GM12878 (cell line): ENCODE data around the gene FARS2. TPM values are rescaled to one million over a fixed set of nuclear protein-coding genes. Genes with fewer than 3 reads are reported as not detected.

Experiments
- ATAC-seq: fragments of 200-7000 bp; cut with Tn5 transposase; 3 replicates; pipeline ENCODE4 v1.9.1; 2020; ENCODE audit warnings: mild to moderate bottlenecking, moderate library complexity
- BruUV-seq: library from RNA; stranded (reverse); fragments of 400-500 nt; replicated peaks from 2 replicates; lab custom pipeline; 2021; lab: Mats Ljungman, UMichigan
- CTCF ChIA-PET: fragments of 300-600 bp; sonication (Branson Sonifier 250); formaldehyde crosslinking; extraction: SDS; loops from one replicate; lab custom pipeline; 2021; ENCODE audit warnings: inconsistent platforms; lab: Yijun Ruan, JAX
- POLR2A ChIA-PET: fragments of 350-600 bp; formaldehyde crosslinking; extraction: SDS; loops from one replicate; lab custom pipeline; 2021; ENCODE audit warnings: inconsistent platforms; lab: Charles Lee
- RAD21 ChIA-PET: fragments of 300-600 bp; sonication (Branson Sonifier 250); formaldehyde crosslinking; loops from one replicate; lab custom pipeline; 2023; ENCODE audit warnings: antibody characterized with exemption; ENCODE audit not compliant: unreplicated experiment; lab: Charles Lee
- SMC1A ChIA-PET: fragments of 300-600 bp; sonication (Branson Sonifier 250); formaldehyde crosslinking; loops from one replicate; lab custom pipeline; 2023; ENCODE audit not compliant: unreplicated experiment, uncharacterized antibody; lab: Charles Lee
- DNase-seq: peaks from one replicate; pipeline ENCODE4 v3.0.0-alpha.2; 2011; ENCODE audit warnings: low read depth, low spot score
- FAIRE-seq: peaks from 3 replicates; lab custom pipeline; 2011; peaks lifted over from hg19 to GRCh38; lab: Jason Lieb, UNC
- H2AFZ ChIP-seq: 2 replicates; pipeline ENCODE4 v1.6.0; 2011; ENCODE audit warnings: low read depth, low read length, control low read depth; ENCODE audit not compliant: control insufficient read depth
- H3K27ac ChIP-seq: 2 replicates; pipeline ENCODE4 v1.5.1; 2011; ENCODE audit warnings: control low read depth; ENCODE audit not compliant: control insufficient read depth, insufficient read depth
- H3K27me3 ChIP-seq, 2 experiments: replicated peaks in 1 of 2; 2 replicates each; pipeline versions ENCODE4 v1.6.0 to v1.6.1; 2011; ENCODE audit warnings: low read length in 1 of 2; ENCODE audit not compliant: control insufficient read depth in 2 of 2, insufficient read depth in 2 of 2
- H3K36me3 ChIP-seq, 2 experiments: 2 replicates each; pipeline ENCODE4 v1.5.1; 2011; ENCODE audit warnings: low read length in 1 of 2; ENCODE audit not compliant: control insufficient read depth in 2 of 2, insufficient read depth in 2 of 2
- H3K4me1 ChIP-seq: 2 replicates; pipeline ENCODE4 v1.6.1; 2011; ENCODE audit warnings: mild to moderate bottlenecking, low read length, moderate library complexity, mixed read lengths; ENCODE audit not compliant: control insufficient read depth, insufficient read depth
- H3K4me2 ChIP-seq: 2 replicates; pipeline ENCODE4 v1.6.0; 2011; ENCODE audit warnings: control low read depth; ENCODE audit not compliant: control insufficient read depth, insufficient read depth
- H3K4me3 ChIP-seq: fragments of 200-600 bp; sonication (generic); 2 replicates; pipeline ENCODE4 v1.5.1; 2016
- H3K79me2 ChIP-seq: 2 replicates; pipeline ENCODE4 v1.6.0; 2011; ENCODE audit warnings: low read length; ENCODE audit not compliant: control insufficient read depth, insufficient read depth
- H3K9ac ChIP-seq: 2 replicates; pipeline ENCODE4 v1.8.0; 2011; ENCODE audit warnings: low read length, control low read depth, mixed read lengths; ENCODE audit not compliant: control insufficient read depth, insufficient read depth
- H3K9me3 ChIP-seq: replicated peaks from 3 replicates; pipeline ENCODE4 v1.5.1; 2011; ENCODE audit warnings: mild to moderate bottlenecking, low read length; ENCODE audit not compliant: control insufficient read depth, insufficient read depth
- H4K20me1 ChIP-seq: 2 replicates; pipeline ENCODE4 v1.6.0; 2011; ENCODE audit not compliant: control insufficient read depth, insufficient read depth
- CHD2 ChIP-seq: IDR thresholded peaks from 2 replicates; pipeline ENCODE4 v1.6.1; 2011; ENCODE audit warnings: low read depth, low read length, improper control_type of control experiment, borderline replicate concordance
- MEF2A ChIP-seq: IDR thresholded peaks from 2 replicates; pipeline ENCODE4 v1.6.1; 2011; ENCODE audit warnings: low read depth, mild to moderate bottlenecking, low read length, moderate library complexity; ENCODE audit not compliant: insufficient read depth
- MTA3 ChIP-seq: IDR thresholded peaks from 2 replicates; pipeline ENCODE4 v1.6.1; 2012; ENCODE audit warnings: low read length, inconsistent platforms, borderline replicate concordance
- MYB ChIP-seq: fragments of 150-350 bp; IDR thresholded peaks from 2 replicates; pipeline ENCODE4 v1.6.1; 2014; ENCODE audit warnings: mild to moderate bottlenecking, low read depth, low read length, borderline replicate concordance
- NFIC ChIP-seq: IDR thresholded peaks from 2 replicates; pipeline ENCODE4 v1.6.1; 2012; ENCODE audit warnings: low read depth, mild to moderate bottlenecking, inconsistent platforms, low read length, moderate library complexity
- NFYA ChIP-seq: IDR thresholded peaks from 2 replicates; pipeline ENCODE4 v1.6.1; 2011; ENCODE audit warnings: low read depth, mild to moderate bottlenecking, low read length, improper control_type of control experiment, borderline replicate concordance
- PAX5 ChIP-seq: IDR thresholded peaks from 2 replicates; pipeline ENCODE4 v1.6.1; 2011; ENCODE audit warnings: low read depth, low read length, borderline replicate concordance
- POLR2A ChIP-seq: IDR thresholded peaks from 2 replicates; pipeline ENCODE4 v1.6.1; 2011; ENCODE audit warnings: low read depth, mild to moderate bottlenecking, low read length
- POLR2AphosphoS5 ChIP-seq: IDR thresholded peaks from 2 replicates; pipeline ENCODE4 v1.6.1; 2011; ENCODE audit warnings: mild to moderate bottlenecking, low read length, inconsistent platforms
- RAD21 ChIP-seq: IDR thresholded peaks from 2 replicates; pipeline ENCODE4 v1.6.1; 2011; ENCODE audit warnings: mild to moderate bottlenecking, low read depth, low read length, moderate library complexity; ENCODE audit not compliant: insufficient read depth
- STAT3 ChIP-seq: IDR thresholded peaks from 2 replicates; pipeline ENCODE4 v1.6.1; 2011; ENCODE audit warnings: low read depth, low read length, improper control_type of control experiment
- SUZ12 ChIP-seq: fragments of 200-600 bp; sonication (generic); IDR thresholded peaks from one replicate; pipeline ENCODE4 v1.6.1; 2018; ENCODE audit warnings: antibody characterized with exemption, mild to moderate bottlenecking; ENCODE audit not compliant: unreplicated experiment
- ZNF24 ChIP-seq: fragments of 450-650 bp; IDR thresholded peaks from 2 replicates; pipeline ENCODE4 v1.6.1; 2017; ENCODE audit warnings: antibody characterized with exemption, mild to moderate bottlenecking
- ZZZ3 ChIP-seq: IDR thresholded peaks from 2 replicates; pipeline ENCODE4 v1.6.1; 2011; ENCODE audit warnings: low read depth; ENCODE audit not compliant: control insufficient read depth, insufficient read length
- WGBS: methylation state at CpG from one replicate; pipeline ENCODE4 v1.1.6; 2016; ENCODE audit warnings: low lambda C conversion rate; ENCODE audit not compliant: insufficient replicate concordance, insufficient coverage; ENCODE audit errors: missing lambda C conversion rate; 5-methylcytosine and 5-hydroxymethylcytosine counted together
- in situ Hi-C: fragments of 300-500 bp; cut with MboI; formaldehyde crosslinking; loops from 9 replicates; pipeline ENCODE4 v1.14.3; 2018; ENCODE audit warnings: mixed read lengths
- intact Hi-C: fragments of 100-400 bp; cut with micrococcal nuclease; formaldehyde crosslinking; loops from one replicate; pipeline ENCODE4 v1.14.2; 2022; ENCODE audit not compliant: unreplicated experiment
- polyA plus RNA-seq, 11 experiments: library from polyadenylated mRNA; depleted of rRNA in 4 of 11; unstranded in 6 of 11; stranded (reverse) in 5 of 11; fragments of >200 nt; fragmentation: Nextera tagmentation in 4 of 11; fragmentation: Illumina TruSeq in 1 of 11; extraction: Ambion mirVana in 4 of 11; extraction: Trizol in 1 of 11; gene quantifications; 1 replicate in 1 of 11; 2 replicates in 10 of 11; pipeline versions ENCODE4 v1.2.1 to v1.2.3, GENCODE V29; 2011 to 2016; ENCODE audit warnings: inconsistent platforms in 2 of 11, missing spikeins in 2 of 11, low read depth in 1 of 11
- total RNA-seq, 4 experiments: library from RNA; depleted of rRNA in 3 of 4; stranded (reverse); fragments of >200 nt in 3 of 4; fragmentation: Illumina TruSeq in 1 of 4; extraction: Trizol in 1 of 4; gene quantifications; 2 replicates each; pipeline versions ENCODE4 v1.2.1 to v1.2.3, GENCODE V29; 2013 to 2021
- TF ChIP-seq, protein P1 (sequence below): IDR thresholded peaks from 2 replicates; pipeline ENCODE4 v1.6.1; 2012; ENCODE audit warnings: low read length, inconsistent platforms
- TF ChIP-seq, protein P2 (sequence below), 3 experiments: IDR thresholded peaks in 2 of 3; conservative IDR thresholded peaks in 1 of 3; 2 replicates each; pipeline ENCODE4 v1.5.1; 2011; ENCODE audit warnings: low read depth in 3 of 3, low read length in 3 of 3, mild to moderate bottlenecking in 3 of 3, control low read depth in 2 of 3, moderate library complexity in 2 of 3, inconsistent platforms in 1 of 3, mixed read lengths in 1 of 3; ENCODE audit not compliant: control insufficient read depth in 2 of 3, insufficient read depth in 1 of 3; ENCODE audit errors: extremely low read depth in 1 of 3
- TF ChIP-seq, protein P3 (sequence below): IDR thresholded peaks from 2 replicates; pipeline ENCODE4 v1.6.1; 2012; ENCODE audit warnings: low read depth, low read length, improper control_type of control experiment

Gene FARS2
- total and polyA plus RNA-seq, 10 of the 15 experiments (the other 5 are each of a cell fraction or from before 2014, with no cell fraction given): 16.8 to 46.7 (median 25.6) TPM

DNA sequence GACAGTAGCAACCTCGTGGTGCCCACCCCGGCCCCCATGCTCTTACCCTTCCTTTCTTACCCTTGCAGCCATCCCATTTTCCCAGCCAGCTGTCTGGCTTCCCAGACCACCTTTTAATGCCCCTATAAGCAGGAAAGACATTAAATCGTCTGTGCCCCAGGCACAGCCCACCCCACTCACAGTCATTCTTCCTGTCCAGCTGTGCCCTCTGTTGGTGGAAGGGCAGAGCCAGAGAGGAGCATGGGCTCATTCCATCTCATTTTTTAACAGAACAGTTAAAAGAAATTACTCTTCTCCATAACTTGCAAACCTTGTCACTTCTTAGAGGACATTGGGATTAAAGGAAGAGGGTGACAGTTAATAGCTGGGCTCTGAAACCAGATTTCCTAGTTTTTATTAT lies 504.9 kb downstream of the FARS2 start:
- SMC1A ChIA-PET: interaction anchor here (1.5 kb wide), 1 partner anchor 295 kb away, joined by 5 read pairs; no protein-coding TSS in a partner anchor

More for the DNA sequence above, 504.9 kb downstream of the FARS2 start:
- no peak overlapping the region for H3K27ac ChIP-seq
- no peak for TF ChIP-seq SUZ12
- no peak for TF ChIP-seq NFYA
- no peak for TF ChIP-seq NFIC
- TF ChIP-seq, protein P1, sequence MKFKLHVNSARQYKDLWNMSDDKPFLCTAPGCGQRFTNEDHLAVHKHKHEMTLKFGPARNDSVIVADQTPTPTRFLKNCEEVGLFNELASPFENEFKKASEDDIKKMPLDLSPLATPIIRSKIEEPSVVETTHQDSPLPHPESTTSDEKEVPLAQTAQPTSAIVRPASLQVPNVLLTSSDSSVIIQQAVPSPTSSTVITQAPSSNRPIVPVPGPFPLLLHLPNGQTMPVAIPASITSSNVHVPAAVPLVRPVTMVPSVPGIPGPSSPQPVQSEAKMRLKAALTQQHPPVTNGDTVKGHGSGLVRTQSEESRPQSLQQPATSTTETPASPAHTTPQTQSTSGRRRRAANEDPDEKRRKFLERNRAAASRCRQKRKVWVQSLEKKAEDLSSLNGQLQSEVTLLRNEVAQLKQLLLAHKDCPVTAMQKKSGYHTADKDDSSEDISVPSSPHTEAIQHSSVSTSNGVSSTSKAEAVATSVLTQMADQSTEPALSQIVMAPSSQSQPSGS: no peak
- no peak for TF ChIP-seq POLR2AphosphoS5
- TF ChIP-seq, protein P2, sequence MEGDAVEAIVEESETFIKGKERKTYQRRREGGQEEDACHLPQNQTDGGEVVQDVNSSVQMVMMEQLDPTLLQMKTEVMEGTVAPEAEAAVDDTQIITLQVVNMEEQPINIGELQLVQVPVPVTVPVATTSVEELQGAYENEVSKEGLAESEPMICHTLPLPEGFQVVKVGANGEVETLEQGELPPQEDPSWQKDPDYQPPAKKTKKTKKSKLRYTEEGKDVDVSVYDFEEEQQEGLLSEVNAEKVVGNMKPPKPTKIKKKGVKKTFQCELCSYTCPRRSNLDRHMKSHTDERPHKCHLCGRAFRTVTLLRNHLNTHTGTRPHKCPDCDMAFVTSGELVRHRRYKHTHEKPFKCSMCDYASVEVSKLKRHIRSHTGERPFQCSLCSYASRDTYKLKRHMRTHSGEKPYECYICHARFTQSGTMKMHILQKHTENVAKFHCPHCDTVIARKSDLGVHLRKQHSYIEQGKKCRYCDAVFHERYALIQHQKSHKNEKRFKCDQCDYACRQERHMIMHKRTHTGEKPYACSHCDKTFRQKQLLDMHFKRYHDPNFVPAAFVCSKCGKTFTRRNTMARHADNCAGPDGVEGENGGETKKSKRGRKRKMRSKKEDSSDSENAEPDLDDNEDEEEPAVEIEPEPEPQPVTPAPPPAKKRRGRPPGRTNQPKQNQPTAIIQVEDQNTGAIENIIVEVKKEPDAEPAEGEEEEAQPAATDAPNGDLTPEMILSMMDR (IDR thresholded peaks at IDR 0.05 in 2 of 3, conservative IDR thresholded peaks at IDR 0.05 in 1 of 3; ENCODE audit: control insufficient read depth in 2 of 3, extremely low read depth in 1 of 3, insufficient read depth in 1 of 3, low read depth in 3 of 3, low read length in 3 of 3): peak in 2 of 3 experiments; percentile 9 to 22; a peak in 2 of 6 replicates
- no peak for TF ChIP-seq MEF2A
- no peak for TF ChIP-seq MTA3
- no peak for TF ChIP-seq MYB
- TF ChIP-seq, protein P3, sequence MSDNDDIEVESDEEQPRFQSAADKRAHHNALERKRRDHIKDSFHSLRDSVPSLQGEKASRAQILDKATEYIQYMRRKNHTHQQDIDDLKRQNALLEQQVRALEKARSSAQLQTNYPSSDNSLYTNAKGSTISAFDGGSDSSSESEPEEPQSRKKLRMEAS: no peak
- TF ChIP-seq ZZZ3: no peak
- no peak for TF ChIP-seq ZNF24
- 0 out of 2 replicates have a peak, but pooled peaks have one; percentile 23 for TF ChIP-seq RAD21
- TF ChIP-seq STAT3: no peak
- TF ChIP-seq PAX5: no peak
- TF ChIP-seq CHD2: no peak
- TF ChIP-seq POLR2A: no peak
- WGBS: 80% methylated on average over 3 of the region's 3 CpGs
- ChIA-PET RAD21 (no interaction called here), POLR2A (no interaction called here), CTCF (interaction anchor here (0.7 to 0.8 kb wide), 2 partner anchors 44 to 295 kb away, joined by 3 read pairs; no protein-coding TSS in a partner anchor)
- in situ Hi-C loops (no loop called here), intact Hi-C loops (loop anchor here (10.0 kb wide), 1 partner anchor 291 kb away; no protein-coding TSS in a partner anchor)
- ATAC-seq (no peak), DNase-seq (no peak), FAIRE-seq (no peak)
- H3K4me1 ChIP-seq: peaks cover 7% of the 10 kb centered on the region
- H3K79me2 ChIP-seq: no peaks in the 10 kb centered on the region
- H3K36me3 ChIP-seq: peaks cover 0 to 3% of the 10 kb centered on the region in 2 experiments; a peak in 3 of 4 replicates
- H3K9ac ChIP-seq: no peak overlapping the region
- H3K4me2 ChIP-seq: no peak overlapping the region
- no peaks in the 10 kb centered on the region; the same call in 2 of the 3 replicates for H3K9me3 ChIP-seq
- H3K4me3 ChIP-seq: no peak overlapping the region
- H2AFZ ChIP-seq: no peak overlapping the region
- H4K20me1 ChIP-seq: no peaks in the 10 kb centered on the region
- no TSS peak for BruUV-seq
- no peaks in the 10 kb centered on the region for H3K27me3 ChIP-seq
